ENCODE data around the gene ABHD8. TPM values are rescaled to one million over a fixed set of nuclear protein-coding genes. Genes with fewer than 3 reads are reported as not detected.

The ABHD8 gene
- total RNA-seq, 1 donor from 2014 or later = 8.9 TPM

DNA sequence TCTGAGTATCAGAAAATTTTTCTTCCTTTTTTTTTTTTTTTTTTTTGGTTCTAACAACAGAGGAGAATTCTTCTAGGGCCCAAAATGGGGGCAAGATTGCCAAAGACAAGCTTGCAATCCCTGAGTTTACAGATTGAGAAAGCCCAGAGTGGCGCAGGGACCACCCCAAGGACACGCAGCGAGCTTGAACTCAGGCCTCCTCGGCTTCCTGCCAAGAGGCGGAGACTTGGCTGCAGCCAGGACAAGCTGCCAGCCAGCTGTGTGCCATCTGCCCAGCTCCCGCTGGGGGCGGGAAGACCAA is 1.9 kb upstream of the ABHD8 start:
- Mint-ChIP-seq H3K27me3 (ENCODE audit: unreplicated experiment) (peaks cover 3% of the 10 kb centered on the region), H3K9me3 (ENCODE audit: unreplicated experiment) (no peaks in the 10 kb centered on the region), H3K4me3 (ENCODE audit: unreplicated experiment) (peak overlapping the region; percentile 93), H3K36me3 (ENCODE audit: low read depth, unreplicated experiment) (peaks cover 6% of the 10 kb centered on the region), H3K4me1 (ENCODE audit: unreplicated experiment) (peaks cover 17% of the 10 kb centered on the region), H3K27ac (ENCODE audit: unreplicated experiment) (peak overlapping the region; percentile 91)
- DNase-seq (ENCODE audit: low spot score) = no peak
- TF ChIP-seq, protein P1, sequence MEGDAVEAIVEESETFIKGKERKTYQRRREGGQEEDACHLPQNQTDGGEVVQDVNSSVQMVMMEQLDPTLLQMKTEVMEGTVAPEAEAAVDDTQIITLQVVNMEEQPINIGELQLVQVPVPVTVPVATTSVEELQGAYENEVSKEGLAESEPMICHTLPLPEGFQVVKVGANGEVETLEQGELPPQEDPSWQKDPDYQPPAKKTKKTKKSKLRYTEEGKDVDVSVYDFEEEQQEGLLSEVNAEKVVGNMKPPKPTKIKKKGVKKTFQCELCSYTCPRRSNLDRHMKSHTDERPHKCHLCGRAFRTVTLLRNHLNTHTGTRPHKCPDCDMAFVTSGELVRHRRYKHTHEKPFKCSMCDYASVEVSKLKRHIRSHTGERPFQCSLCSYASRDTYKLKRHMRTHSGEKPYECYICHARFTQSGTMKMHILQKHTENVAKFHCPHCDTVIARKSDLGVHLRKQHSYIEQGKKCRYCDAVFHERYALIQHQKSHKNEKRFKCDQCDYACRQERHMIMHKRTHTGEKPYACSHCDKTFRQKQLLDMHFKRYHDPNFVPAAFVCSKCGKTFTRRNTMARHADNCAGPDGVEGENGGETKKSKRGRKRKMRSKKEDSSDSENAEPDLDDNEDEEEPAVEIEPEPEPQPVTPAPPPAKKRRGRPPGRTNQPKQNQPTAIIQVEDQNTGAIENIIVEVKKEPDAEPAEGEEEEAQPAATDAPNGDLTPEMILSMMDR (IDR thresholded peaks at IDR 0.05; ENCODE audit: unreplicated experiment) = no peak

DNA sequence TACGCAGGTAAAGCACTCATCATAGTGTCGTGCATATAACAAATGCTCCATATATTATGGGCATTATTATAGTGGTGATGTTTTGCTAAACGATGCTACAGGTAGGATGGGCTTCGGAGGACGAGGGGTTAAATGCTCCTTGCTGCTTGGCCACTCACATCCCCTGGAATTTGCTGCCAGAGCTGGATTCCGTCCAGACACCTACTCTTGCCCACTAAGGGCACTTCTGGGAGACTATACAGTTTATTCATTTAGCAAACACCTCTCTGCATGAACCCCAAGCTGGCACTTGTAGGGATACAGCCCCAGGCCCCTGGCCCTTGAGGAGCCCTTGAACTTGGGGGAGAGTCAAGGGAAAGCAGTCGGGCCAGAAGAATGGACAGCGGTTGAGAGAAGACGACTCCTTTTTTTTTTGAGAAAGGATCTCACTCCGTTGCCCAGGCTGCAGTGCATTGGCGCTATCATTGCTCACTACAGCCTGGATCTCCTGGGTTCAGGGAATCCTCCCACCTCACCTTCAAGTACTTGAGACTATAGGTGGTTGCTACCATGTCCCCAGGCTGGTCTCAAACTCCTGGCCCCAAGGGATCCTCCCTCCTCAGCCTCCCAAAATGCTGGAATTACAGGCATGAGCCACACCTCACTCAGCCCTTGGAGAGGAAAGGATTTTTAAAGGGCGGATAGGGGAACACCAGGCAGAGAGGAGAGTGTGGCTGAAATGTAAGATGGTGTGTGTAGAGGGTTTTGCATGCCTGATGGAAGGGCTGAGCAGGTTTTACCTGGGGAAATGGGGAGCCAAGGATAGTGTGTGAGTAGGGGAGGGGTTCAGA is 1.4 kb upstream of the ABHD8 start:
- H3K36me3 Mint-ChIP-seq (ENCODE audit: low read depth, unreplicated experiment) = peaks cover 6% of the 10 kb centered on the region
- peak overlapping the region; percentile 91 for H3K27ac Mint-ChIP-seq (ENCODE audit: unreplicated experiment)
- H3K4me1 Mint-ChIP-seq (ENCODE audit: unreplicated experiment) = peaks cover 17% of the 10 kb centered on the region
- H3K27me3 Mint-ChIP-seq (ENCODE audit: unreplicated experiment) = peaks cover 3% of the 10 kb centered on the region
- peak overlapping the region; percentile 80 for H3K4me3 Mint-ChIP-seq (ENCODE audit: unreplicated experiment)
- no peak for DNase-seq (ENCODE audit: low spot score)
- H3K9me3 Mint-ChIP-seq (ENCODE audit: unreplicated experiment) = no peaks in the 10 kb centered on the region
- TF ChIP-seq, protein P1 (IDR thresholded peaks at IDR 0.05; ENCODE audit: unreplicated experiment) = no peak

- H3K27me3 Mint-ChIP-seq (ENCODE audit: unreplicated experiment) = peaks cover 3% of the 10 kb centered on the region
- H3K4me3 Mint-ChIP-seq (ENCODE audit: unreplicated experiment) = peak overlapping the region; percentile 79
- H3K4me1 Mint-ChIP-seq (ENCODE audit: unreplicated experiment) = peaks cover 17% of the 10 kb centered on the region
- no peak for DNase-seq (ENCODE audit: low spot score)
- H3K27ac Mint-ChIP-seq (ENCODE audit: unreplicated experiment) = no peak overlapping the region
- H3K9me3 Mint-ChIP-seq (ENCODE audit: unreplicated experiment) = no peaks in the 10 kb centered on the region
- TF ChIP-seq, protein P1 (IDR thresholded peaks at IDR 0.05; ENCODE audit: unreplicated experiment) = no peak
- H3K36me3 Mint-ChIP-seq (ENCODE audit: low read depth, unreplicated experiment) = peaks cover 6% of the 10 kb centered on the region
Measured at GRCh38 chr19:17303940-17304267, 679 bp upstream of the ABHD8 start.

DNA sequence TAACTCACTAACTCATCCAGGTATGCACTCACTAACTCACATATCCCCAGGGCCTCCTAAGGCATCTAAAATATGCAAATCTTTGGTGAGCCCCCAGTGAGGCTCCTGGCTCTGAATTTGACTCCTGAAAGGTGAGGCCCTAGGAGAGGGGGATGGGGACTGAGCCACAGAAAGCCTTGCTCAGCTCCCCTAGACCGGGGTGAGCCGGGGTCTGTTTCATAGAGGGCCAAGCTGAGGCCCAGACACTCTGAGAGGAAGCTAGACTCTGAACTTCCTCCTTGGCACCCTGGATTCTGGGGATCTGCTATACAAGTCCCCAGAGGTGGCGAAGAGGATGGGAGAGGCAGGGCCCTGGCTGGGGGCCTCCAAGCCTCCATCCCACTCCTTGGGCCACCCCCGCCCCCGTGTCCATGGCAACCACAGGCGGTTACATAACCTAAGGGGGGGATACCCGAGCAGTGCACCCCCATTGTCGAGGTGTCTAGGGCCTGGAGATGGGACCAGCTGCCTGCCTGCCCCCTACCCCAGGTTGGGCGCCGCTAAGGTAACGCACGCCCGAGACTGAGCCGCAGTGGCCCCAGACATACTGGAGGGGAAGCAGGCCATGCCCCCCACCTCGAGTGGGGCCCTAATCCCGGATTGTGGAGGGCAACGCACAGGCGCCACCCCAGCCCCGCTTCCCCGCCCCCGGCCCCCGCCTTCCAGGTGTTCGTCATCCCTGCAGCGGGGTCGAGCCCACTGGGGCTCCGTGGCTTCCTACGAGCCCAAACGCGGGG is 646 bp downstream of the ABHD8 start:
- DNase-seq (ENCODE audit: low spot score) = no peak
- H3K27ac Mint-ChIP-seq (ENCODE audit: unreplicated experiment) = no peak overlapping the region
- peaks cover 12% of the 10 kb centered on the region for H3K4me1 Mint-ChIP-seq (ENCODE audit: unreplicated experiment)
- H3K4me3 Mint-ChIP-seq (ENCODE audit: unreplicated experiment) = peak overlapping the region; percentile 74
- TF ChIP-seq, protein P1 (IDR thresholded peaks at IDR 0.05; ENCODE audit: unreplicated experiment) = no peak
- peaks cover 3% of the 10 kb centered on the region for H3K27me3 Mint-ChIP-seq (ENCODE audit: unreplicated experiment)
- H3K9me3 Mint-ChIP-seq (ENCODE audit: unreplicated experiment) = no peaks in the 10 kb centered on the region
- H3K36me3 Mint-ChIP-seq (ENCODE audit: low read depth, unreplicated experiment) = peaks cover 6% of the 10 kb centered on the region
